AG04449 (cell line): ENCODE data around the gene PRAMEF20.
"Not testable (repeated sequence)": the region's sequence is repeated elsewhere in the genome, so short reads cannot be mapped to it uniquely, and the experiment has no call there.

Experiments
- CTCF ChIA-PET: fragments of 350-600 bp; formaldehyde crosslinking; extraction: SDS; loops from one replicate; lab custom pipeline; 2021; ENCODE audit warnings: antibody characterized with exemption; lab: Yijun Ruan, JAX
- POLR2A ChIA-PET: fragments of 400-600, 350-600 bp; formaldehyde crosslinking; extraction: SDS; loops from one replicate; lab custom pipeline; 2020; ENCODE audit warnings: antibody characterized with exemption, inconsistent platforms; lab: Yijun Ruan, JAX
- DNase-seq: peaks from one replicate; pipeline ENCODE4 v3.0.0-alpha.2; 2010; ENCODE audit warnings: low read depth, low spot score
- H3K4me3 ChIP-seq: 2 replicates; pipeline ENCODE4 v1.5.1; 2011; ENCODE audit warnings: low read depth, mild to moderate bottlenecking, control low read depth, low read length
- CTCF ChIP-seq: IDR thresholded peaks from one replicate; pipeline ENCODE4 v1.5.1; 2011; ENCODE audit warnings: mild to moderate bottlenecking, moderate library complexity, low read length, control low read depth, inconsistent platforms; ENCODE audit not compliant: insufficient read depth; ENCODE audit errors: missing control alignments

Gene PRAMEF20

GRCh38 chr1:13430495-13430894, 20.2 kb downstream of the PRAMEF20 start:
- POLR2A ChIA-PET = no interaction called here

GRCh38 chr1:13432251-13432650, 22.0 kb downstream of the PRAMEF20 start:
- no peak overlapping the region for H3K4me3 ChIP-seq
- CTCF ChIA-PET = no interaction called here
- no peak for DNase-seq
- POLR2A ChIA-PET = no interaction called here
- no peak for TF ChIP-seq CTCF

More at GRCh38 chr1:13430495-13430894, 20.2 kb downstream of the PRAMEF20 start:
- no peak for TF ChIP-seq CTCF
- no peak overlapping the region for H3K4me3 ChIP-seq
- CTCF ChIA-PET = no interaction called here
- DNase-seq = no peak

GRCh38 chr1:13433694-13434358, 23.6 kb downstream of the PRAMEF20 start:
- CTCF ChIA-PET, DNase-seq, POLR2A ChIA-PET, H3K4me3 ChIP-seq: not testable (repeated sequence)

- no peak for TF ChIP-seq CTCF
- no peak for DNase-seq
- CTCF ChIA-PET = no interaction called here
- POLR2A ChIA-PET = no interaction called here
- H3K4me3 ChIP-seq = no peak overlapping the region
Observed at GRCh38 chr1:13435458-13435857, 25.2 kb downstream of the PRAMEF20 start.

- CTCF ChIA-PET, H3K4me3 ChIP-seq, POLR2A ChIA-PET, DNase-seq: not testable (repeated sequence)
Observed at GRCh38 chr1:13439104-13439783, 29.0 kb downstream of the PRAMEF20 start.

- no peak for DNase-seq
- TF ChIP-seq CTCF = no peak
- no peak overlapping the region for H3K4me3 ChIP-seq
- ChIA-PET POLR2A (no interaction called here), CTCF (no interaction called here)
Observed at GRCh38 chr1:13443335-13443979, 33.2 kb downstream of the PRAMEF20 start.

- no peak for TF ChIP-seq CTCF
- DNase-seq = no peak
- ChIA-PET POLR2A (no interaction called here), CTCF (no interaction called here)
- no peak overlapping the region for H3K4me3 ChIP-seq
Observed at GRCh38 chr1:13450204-13450603, 40.0 kb downstream of the PRAMEF20 start.
